A204.1 (cell line): Measurements from ENCODE around the gene GRM8.
"Not testable (repeated sequence)": the region's sequence is repeated elsewhere in the genome, so short reads cannot be mapped to it uniquely, and the experiment has no call there.

Source experiments
- FAIRE-seq: peaks from 2 replicates; lab custom pipeline; 2012; peaks lifted over from hg19 to GRCh38; lab: Jason Lieb, UNC

The GRM8 gene

DNA sequence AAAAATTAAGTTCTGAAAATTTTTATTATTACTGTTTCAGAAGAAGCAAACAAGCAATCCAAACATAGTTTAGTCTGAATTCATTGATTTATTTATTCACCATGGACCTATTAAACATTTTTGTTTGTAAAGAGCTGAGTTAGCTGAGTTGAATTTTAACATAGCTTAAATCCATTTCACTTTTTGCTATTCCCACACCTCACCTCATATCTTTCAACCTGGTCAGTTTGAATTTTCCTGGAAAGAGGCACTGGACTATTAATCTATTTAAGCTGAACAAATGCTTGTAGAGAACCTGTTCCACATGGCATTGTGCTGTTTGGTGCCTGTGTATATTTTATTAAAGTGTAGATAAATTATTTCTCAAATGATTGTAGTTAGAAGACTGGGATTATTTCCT, 344.2 kb downstream of the GRM8 start:
- not testable (repeated sequence) for FAIRE-seq

DNA sequence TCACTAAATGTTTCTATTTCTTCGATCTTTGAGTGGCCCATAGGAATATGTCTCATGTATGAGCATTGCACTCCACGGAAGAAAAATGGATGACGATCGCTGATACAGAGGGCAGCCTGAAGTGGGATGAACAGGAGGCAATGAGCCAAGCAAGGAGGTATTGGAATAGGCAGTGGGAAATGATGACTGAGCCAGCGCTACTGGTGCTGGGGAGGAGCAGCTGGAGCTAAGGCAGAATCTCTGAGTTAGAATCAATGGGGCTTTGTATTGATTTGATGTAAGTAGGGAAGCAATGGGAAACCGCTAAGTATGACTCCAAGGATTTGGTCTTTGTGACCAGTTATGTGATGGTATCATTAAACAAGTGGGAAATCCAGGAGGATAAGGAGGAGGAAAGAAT, 345.1 kb downstream of the GRM8 start:
- FAIRE-seq, result not testable (repeated sequence)

DNA sequence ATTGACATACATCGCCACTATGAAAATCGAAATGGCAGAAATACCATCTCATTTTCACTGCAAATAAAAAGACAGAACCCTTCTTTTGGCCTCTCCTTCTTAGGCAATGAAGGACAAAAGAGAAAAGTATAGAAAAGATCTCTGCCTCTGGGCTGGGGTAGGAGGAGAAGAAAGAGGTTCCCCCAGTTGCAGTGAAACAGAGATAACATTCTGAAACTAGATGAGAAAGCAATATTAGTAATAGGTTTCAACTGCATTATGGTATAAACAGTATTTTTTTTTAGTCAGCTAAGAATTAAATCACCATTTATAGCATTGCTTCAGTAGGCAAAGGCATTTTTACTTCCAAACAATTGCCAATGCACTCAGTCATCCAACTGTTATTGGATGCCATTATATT, 347.5 kb downstream of the GRM8 start:
- not testable (repeated sequence) for FAIRE-seq

DNA sequence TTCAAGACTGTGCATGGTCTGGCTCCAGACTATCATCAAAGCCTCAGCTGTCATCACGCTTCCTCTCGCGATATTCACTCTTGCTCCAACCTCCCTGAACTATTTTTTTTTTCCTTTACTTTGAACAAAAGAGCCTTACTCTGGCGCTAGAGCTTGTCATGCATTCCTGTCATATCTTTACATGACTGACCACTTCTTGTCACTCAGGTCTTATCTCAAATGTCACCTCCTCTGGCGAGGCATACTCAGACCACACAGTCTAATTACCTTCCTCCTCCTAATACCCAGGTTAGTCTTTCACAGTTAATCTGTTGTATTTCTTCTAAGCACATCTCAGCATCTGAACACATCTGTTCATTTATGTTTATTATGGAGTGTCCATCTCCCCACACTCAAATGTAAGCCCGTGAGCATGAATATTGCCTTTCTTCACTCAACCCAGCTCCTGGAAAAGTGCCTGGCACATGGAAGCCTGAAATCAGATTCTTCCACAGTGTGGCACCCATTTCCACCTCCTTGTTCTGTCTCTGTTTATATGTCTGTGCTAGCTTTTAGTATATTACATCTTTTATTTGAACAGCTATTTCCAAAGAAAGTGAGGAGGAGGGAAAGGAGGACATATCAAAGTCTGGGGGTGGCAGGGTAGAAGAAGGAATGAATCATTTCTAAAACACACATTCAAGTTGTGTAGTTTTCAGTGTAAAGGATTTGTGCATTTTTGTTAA, 351.5 kb downstream of the GRM8 start:
- FAIRE-seq, result not testable (repeated sequence)

DNA sequence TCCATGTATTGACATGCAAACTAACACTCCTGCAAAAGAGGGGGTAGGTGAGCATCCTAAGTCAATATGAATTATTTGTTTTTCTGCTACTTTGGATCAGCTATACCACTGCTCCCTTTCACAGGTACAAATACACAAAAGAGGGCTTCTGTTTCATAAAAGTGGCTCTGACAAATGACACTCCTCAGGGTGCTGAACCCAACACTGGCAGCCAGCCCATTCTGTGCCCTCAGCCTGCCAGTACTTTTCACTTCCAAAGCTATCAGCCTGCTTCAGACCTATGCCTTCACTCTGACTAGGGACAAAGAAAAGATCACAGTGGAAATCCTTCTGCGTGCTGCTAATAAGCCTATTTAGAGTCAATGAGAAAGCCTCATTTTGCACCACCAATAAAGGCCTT, 364.8 kb downstream of the GRM8 start:
- FAIRE-seq, result not testable (repeated sequence)

DNA sequence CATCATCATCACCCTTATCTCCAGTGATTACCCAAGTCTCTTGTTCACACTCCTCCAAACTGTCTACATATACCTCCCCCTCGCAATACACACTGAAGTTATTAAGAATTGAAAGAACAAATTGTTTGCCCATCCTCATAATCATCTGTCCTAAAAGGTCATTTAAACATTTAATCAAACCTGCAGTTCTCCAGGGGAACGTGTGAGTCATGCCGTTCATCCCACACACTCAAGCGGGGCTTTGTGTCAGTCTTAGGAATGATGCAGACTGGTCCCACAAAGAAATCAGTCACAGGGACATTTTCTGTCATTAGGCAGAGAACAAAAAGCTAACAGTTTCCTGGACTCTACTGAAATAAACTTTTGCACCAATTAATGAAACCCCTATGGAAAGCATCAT, 365.2 kb downstream of the GRM8 start:
- not testable (repeated sequence) for FAIRE-seq

DNA sequence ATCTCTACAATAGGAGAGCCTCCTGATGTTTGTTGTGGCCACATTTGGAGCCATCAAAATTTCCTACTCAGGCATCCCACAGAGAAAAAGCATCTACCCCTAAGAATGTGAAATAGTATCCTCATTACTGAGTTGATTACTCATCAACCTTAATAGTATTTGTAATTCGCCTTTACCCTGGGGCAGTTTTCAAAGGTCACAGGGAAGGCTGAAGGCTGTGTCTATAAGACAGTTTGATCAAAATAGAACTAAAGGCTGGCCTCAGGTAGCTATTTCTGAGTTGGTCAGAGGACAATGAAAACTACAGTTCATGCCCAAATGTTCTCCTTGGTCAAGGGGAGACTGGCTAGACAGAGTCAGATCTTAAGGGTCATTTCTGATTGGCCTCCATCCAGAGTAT, 370.0 kb downstream of the GRM8 start:
- not testable (repeated sequence) for FAIRE-seq

DNA sequence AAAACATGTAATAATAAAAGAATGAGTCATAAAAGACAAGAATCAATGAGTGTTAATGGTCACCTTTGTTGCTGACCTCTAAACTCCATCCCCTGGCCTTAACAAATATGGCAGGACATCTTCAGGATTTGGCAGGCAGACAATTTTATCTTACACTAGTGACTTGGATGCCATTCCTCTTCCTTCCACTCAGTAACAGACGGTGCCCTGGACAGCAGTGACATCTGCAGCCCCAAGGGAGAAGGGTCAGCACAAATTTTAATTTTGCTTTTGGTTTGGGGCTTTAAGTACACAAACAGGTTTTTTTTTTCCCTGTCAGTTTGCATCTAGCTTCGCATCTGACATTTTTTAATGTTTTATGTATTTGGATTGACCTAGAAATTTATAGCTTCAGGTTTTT, 370.8 kb downstream of the GRM8 start:
- not testable (repeated sequence) for FAIRE-seq

DNA sequence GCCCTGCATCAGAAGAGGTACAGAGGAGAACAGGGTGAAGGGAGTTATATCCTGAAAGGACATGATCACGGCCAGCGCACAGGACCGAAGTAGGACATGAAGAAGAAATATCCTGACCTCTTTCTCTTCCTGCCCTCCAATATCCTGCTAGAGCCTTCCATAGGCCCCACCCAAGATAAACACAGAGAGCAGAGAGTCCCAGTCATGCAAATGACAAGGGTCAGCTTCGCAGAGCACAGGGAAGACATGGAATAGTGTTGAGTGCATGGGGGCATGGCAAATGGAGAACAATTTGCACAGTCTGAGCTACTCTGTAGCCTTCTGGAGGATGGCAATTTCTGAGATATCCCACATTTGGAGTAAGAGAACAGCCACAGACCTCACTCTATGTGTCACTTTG, 371.4 kb downstream of the GRM8 start:
- no peak for FAIRE-seq

DNA sequence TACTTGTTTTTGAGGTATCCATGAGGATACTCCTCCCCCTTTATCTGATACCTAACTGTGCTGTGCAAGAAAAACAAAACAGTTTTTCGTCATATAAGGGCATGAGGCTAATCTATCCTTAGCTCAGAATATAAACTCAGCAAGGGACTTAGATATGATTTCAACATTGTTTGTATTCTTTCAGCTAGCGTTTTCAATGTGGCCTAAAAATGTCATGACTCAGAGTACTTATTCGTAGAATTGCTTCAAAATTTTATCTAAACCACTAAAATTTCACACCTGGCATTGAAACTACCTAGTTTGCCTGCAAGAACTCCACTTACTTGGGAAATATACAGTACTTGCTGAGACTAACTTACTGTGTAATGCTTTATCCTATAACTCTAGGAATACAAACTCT, 376.2 kb downstream of the GRM8 start:
- FAIRE-seq, result not testable (repeated sequence)

DNA sequence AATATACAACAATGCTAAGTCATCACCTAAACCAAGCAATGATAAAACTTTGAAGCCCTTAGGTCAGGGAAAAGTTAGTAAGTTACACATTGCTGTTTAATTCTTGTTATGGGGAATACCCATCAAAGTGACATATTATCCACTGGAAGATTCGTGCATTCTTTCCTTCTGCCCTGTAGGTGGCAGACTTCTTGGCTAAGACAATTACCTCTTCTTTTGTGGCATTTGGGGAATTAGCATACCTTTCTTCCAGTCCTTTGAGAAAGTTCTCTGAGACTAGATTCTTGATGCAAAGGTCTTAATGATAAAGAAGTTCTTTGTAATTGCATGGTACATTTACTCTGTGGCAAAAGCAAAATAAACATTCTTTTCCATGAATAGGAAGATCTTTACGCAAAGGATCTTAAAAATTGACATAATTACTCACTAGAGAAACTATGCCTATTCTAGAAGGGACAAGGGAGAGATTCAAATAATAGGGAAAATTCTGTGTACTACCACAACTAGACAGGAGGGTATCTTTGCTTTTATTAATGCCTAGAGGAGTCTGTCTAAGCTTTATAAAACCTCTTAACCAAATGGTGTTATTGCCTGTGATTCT, 395.9 kb downstream of the GRM8 start:
- FAIRE-seq, result peak; percentile 27

DNA sequence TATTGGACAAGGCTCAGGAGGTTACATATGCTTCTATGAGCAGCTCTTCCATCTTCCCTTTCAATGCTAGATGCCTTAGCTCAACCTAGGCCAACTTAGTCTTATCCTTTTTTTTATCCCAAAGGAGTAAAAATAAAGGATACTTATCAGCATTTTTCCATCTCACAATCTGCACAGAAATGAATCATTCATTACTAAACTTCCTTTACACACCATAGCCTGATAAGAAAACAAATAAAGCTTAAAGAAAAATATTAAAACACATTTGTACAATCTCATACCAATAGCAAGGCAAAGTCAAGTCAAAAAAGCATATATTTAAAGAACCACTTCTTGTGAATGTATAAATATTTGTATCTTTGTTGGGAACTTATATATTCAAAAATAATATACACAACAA, 407.4 kb downstream of the GRM8 start:
- FAIRE-seq, result no peak

DNA sequence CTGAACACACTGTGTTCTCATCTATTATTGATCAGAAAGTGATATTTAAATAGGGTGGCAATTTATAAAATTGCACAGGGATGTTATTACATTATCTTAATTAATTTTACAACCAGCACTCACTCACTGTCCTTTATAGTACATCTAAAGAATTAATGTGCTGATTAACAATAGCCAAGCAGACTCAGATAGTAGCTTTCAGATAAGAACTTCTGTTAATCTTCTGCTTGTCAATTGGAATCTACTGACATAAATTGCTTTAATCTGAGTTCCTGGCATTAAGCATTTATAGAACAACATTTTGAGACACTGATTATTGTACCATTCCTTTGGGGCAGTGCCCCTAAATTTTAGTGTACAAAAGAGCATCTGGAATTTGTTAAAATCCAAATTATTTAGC, 408.9 kb downstream of the GRM8 start:
- FAIRE-seq, result no peak

DNA sequence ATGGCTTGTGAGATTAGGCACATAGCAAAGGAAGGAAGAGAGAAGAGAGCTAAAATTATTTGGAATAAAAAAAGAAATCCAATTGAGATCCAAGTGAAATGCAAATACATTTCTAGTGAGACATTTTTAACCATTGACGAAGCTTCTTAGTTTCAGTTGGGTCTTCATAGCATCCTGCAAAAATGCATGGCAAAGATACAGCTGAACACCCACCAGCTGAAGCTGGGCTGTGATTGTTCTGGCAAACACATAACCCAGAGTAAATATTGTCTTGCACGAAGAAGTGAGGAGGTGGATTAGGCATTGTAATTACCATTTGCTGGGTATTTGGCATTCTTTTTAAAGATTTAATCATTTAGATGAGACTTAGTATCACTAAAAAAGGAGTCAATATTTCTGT, 409.4 kb downstream of the GRM8 start:
- no peak for FAIRE-seq

DNA sequence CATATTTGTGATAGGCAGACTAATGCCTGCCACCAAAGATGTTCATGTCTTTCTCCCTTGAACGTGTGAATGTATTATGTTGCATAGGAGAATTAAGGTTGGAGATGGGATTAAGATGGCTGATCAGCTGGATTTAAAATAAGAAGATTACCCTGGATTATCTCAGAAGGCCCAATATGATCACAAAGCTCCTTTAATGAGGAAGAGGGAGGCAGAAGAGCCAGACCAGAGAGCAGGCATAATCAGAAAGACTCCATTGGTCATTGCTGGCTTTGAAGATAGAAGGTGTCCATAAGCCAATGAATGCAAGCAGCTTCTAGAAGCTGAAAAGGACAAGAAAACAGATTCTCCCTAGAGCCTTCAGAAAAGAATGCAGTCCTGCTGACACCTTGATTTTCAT, 410.3 kb downstream of the GRM8 start:
- no peak for FAIRE-seq

DNA sequence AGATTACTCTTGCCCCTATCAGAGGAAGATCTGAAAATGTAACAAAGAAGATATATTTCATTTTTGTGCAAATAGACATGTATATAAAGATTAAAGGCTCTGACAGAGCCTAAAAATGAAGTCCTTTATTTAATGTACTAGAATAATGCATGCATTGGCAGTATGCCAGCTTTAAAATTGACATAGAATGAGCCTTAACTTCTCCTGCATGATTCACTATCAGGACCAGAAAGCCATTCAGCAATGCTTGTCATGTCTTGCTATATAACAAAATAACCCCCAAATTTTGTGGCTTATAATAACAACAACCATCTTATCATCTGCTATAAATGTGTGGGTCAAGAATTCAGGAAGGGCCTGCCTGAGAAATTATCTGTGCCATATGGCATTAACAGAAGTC, 411.9 kb downstream of the GRM8 start:
- FAIRE-seq, result no peak

DNA sequence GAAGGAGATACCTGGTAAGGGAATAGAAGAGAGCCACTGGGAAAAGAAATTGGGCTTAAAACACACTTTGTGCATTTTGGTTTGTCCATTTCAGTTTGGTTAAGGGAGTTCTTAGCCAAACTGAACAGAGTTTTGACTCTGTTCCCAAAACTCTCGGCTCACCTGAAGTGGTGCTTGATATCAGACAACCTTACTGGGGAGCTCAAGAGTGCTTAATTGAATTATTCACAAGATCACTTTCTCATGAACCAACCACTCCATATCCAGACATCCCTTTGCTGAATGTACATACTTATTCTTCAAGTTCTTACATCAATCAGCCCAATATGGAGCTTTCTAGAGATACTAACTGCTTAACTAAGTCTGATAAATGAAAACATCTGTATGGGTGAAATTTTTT, 413.1 kb downstream of the GRM8 start:
- FAIRE-seq, result no peak

DNA sequence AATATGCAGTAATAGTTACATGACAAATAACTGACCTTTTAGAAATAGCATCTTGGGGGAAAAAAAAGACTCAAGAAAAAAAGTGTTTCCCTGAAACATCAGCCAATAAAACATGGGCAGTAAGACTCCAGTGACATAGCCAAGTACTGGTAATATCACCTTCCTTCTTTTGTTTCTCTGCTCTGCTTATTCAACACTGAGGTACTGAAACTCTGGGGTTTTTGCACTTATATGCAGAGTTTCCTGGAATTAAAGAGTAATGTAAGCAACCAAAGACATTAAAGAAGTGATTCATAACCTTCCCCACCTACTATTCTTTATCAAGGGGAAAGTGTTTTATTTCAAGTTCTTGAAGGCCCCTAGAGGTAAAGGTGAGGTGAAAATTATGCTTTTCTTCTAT, 414.5 kb downstream of the GRM8 start:
- no peak for FAIRE-seq

DNA sequence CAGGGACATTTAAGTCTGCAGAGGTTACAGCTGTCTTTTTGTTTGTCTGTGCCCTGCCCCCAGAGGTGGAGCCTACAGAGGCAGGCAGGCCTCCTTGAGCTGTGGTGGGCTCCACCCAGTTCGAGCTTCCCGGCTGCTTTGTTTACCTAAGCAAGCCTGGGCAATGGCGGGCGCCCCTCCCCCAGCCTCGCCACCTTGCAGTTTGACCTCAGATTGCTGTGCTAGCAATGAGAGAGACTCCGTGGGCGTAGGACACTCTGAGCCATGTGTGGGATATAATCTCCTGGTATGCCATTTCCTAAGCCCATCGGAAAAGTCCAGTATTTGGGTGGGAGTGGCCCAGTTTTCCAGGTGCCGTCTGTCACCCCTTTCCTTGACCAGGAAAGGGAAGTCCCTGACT, 421.5 kb downstream of the GRM8 start:
- FAIRE-seq, result not testable (repeated sequence)

DNA sequence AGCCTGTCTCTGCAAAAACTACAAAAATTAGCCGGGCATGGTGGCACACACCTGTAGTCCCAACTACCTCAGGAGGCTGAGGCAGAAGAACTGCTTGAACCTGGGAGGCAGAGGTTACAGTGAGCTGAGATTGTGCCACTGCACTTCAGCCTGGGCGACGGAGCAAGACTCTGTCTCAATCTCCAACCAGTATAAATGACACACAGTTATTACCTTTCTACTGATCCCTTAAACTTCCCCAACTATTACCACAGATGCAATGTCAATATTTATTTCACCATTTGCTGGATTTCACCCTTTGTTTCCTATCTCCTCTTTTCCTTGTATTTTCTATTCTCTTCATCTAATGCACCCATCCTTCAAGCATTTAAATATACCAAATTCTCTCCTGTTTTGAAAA, 431.8 kb downstream of the GRM8 start:
- no peak for FAIRE-seq

DNA sequence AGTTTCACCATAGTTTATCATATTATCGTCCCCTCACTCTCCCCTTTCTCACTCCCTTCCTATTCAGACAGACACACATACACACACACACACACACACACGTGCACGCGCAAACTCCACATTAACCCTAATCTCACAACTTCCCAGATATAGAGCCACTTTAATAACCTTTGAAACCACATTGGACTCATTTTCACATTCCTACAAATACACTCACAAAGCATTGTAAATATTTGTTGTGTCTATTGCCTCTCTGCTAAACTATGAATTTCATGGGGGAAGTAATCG, 433.6 kb downstream of the GRM8 start:
- FAIRE-seq, result no peak

DNA sequence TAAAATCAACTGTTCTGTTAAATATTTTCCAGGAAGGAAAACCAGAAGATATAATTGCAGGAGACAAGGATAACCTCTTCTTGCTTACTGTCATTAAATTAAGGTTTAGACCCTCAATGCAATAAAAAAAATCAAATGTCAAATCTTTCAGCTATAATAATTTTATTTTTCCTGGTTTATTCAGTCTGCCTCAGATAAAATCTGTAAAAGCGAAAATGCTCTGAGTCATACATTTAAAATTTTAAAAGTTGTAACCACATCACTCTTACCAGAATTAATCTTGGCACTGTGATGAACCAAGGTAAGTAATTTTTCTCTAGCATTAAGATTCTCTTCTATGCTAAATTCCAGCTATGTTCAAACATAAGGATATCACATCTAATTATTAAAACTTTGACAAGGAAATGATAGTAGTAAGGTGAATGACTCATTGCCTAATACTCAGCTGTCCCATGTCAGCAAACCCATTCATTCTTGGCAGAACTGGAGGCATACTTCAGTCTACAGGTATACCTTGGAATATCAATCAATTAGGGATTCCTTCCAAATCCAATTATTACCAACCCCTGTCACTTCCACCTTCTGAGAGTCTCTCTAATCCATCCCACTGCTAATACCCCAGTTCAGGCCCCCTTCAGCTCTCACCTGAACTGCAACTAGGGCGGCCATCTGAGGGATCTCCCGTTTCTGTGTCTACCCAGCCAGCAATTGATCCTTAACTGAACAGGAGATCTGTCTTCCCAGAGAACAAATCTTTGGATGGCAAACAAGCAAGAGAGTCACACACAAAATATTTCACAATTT, 434.1 kb downstream of the GRM8 start:
- FAIRE-seq, result no peak

DNA sequence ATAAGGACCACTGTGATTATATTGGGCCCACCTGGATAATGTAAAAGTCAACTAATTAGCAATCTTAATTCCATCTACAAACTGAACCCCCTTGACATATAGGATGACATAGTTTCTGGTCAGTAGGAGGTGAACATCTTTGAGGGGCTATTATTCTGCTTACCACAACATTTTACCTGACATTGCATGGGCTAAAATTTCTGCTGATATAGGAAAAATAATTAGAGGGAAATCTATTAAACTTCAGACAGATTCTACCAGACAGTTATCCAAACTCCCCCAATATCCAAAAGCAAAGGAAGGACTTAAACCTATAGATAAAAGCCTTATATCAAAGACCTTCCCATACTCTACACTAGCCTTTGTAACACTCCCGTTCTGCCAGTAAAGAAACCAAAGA, 443.6 kb downstream of the GRM8 start:
- FAIRE-seq, result no peak

DNA sequence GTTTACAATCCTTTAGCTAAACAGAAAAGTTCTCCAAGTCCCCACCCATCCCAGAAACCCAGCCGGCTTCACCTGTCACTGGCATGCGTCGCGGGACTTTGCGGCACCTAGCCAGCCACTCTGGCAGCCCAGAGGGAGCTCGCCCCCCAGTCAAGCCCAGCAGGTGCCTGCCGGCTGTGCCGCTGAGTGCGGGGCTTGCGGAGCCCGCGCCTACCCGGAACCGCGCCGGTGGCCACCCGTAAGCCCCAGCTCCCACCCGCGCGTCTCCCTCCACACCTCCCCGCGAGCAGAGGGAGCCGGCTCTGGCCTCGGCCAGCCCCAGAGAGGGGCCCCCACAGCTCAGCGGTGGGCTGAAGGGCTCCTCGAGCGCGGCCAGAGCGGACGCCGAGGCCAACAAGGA, 446.1 kb downstream of the GRM8 start:
- no peak for FAIRE-seq
